ENCODE results near the gene COL1A2. TPM values are rescaled to one million over a fixed set of nuclear protein-coding genes. Genes with fewer than 3 reads are reported as not detected.
A peak's percentile ranks its signal among the peaks of the same experiment; 100 is the strongest.

Gene COL1A2
- polyA plus RNA-seq, 3 donors = 651 to 746 (median 703) TPM

DNA sequence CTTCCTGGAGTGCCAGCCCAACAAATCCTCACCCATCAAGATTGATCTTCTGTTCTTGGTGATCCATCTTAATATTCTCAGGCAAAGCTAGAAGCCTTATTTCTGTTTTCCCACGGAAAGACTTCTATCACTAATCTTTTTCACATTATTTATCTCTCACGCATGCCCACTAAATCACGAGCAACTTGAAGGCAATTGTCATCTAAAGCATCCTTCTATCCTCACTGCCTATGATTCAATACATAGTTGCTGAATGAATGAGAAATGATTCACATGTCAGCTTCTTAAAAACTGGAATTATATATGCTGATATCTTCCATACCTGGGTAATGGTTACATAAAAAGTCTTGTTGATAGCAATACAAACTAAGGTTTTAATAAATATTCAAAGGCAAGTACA lies 12.6 kb upstream of the COL1A2 start:
- DNase-seq (ENCODE audit: low read depth in 3 of 3, low spot score in 2 of 3) = no peak

DNA sequence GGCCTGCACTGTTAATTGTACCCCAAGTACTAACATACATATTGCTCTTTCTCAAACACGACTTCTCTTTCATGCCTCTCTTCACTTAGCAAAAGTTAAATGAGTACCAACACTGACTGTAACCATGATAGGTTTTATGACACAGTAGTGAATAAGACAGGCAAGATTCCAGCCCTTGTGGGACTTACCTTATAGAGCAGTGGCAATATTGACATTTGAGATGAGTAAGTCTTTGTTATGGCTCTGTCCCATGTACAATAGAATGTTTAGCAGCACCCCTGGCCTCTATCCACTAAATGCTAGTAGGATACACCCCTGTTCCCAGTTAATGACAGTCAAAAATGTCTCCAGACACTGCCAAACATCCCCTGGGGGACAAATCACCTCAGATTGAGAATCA lies 11.9 kb upstream of the COL1A2 start:
- DNase-seq (ENCODE audit: low read depth in 3 of 3, low spot score in 2 of 3) = no peak

DNA sequence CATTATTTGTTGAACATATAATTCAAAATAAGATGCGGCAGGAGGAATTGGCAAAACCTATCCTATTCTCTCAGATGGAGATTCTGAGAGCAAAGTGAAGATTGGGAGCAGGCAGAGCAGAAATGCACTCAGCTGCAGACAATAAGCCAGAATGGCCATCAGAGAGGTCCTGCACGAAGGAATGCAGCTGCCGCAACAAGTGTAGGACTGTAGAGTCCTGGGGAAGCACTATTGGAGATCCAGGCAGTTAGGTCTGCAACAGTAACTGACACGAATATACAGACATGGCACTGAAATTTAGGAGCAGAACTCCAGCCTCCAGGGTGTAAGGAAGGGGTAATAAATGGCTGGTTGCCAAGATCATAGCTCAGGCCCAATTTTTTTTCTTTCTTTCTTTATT lies 10.4 kb upstream of the COL1A2 start:
- no peak for DNase-seq (ENCODE audit: low read depth in 3 of 3, low spot score in 2 of 3)

- DNase-seq (ENCODE audit: low read depth in 3 of 3, low spot score in 2 of 3) = no peak
These were observed 8.3 kb upstream of the COL1A2 start for GRCh38 chr7:94386416-94386815.

DNA sequence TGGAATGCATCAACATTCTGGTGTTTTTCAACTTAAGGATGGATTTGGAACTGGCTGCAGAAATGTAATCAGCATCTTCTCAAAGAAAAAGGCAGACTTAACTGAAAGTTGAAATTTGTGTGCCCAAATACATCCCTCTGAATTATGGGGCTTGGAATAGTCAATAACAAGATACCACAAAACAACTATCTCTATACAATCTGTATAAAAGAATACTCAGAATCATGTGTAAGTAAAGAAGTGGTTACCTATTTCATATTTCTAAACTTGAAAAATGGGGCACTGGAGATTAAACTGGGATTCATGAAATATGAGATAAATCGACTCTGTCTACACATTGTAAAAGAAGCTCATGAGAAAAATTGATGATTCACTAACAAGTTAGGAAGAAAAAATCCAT lies 6.2 kb upstream of the COL1A2 start:
- no peak for DNase-seq (ENCODE audit: low read depth in 3 of 3, low spot score in 2 of 3)

- no peak for DNase-seq (ENCODE audit: low read depth in 3 of 3, low spot score in 2 of 3)
These were observed 5.3 kb upstream of the COL1A2 start for GRCh38 chr7:94389381-94389780.

- no peak for DNase-seq (ENCODE audit: low read depth in 3 of 3, low spot score in 2 of 3)
These were observed 2.8 kb upstream of the COL1A2 start for GRCh38 chr7:94391726-94392392.

GRCh38 chr7:94392393-94392786 lies 2.3 kb upstream of the COL1A2 start:
- DNase-seq (ENCODE audit: low read depth in 3 of 3, low spot score in 2 of 3) = no peak

DNA sequence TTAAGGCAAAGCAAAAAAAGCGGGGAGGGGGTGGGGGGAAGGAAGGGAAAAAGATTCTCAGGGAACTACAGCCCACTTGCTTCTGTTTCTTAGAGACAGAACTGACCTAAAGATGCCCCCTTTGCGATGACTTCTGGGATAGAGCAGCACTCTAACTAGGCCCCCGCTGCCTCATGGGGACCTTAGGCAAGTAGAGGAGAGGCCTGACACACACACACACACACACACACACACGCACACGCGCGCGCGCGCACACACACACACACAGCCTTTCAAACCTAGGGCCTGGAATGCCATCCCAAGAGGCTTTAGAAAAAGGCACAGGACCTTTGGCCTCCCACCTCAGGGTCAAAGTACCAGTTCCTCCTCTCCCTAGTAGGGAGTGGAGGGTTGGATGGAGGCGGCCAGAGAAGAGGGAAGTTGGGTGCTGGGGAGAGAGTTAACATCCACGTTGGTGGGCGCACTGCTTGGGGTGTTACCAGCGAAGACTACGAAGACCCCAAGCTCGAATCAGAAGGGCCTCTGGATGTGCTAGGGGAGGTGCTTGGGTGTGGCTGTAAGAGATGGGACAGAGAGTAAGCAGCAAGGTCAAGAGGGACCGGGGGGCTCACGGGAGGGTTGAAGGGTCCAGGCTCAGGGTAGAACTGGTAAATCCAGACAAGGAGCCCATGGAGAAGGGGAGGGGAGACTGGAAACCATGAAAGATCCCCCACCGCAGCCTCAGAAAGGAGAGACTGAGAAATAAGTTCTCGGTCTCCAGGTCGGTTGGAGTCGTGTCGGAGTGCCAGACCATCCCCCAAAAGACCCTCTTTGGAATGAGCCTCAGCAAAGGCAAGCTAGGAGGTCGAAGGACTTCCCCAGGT lies 1.2 kb upstream of the COL1A2 start:
- DNase-seq (ENCODE audit: low read depth in 3 of 3, low spot score in 2 of 3) = no peak

- no peak for DNase-seq (ENCODE audit: low read depth in 3 of 3, low spot score in 2 of 3)
These were observed 622 bp upstream of the COL1A2 start for GRCh38 chr7:94394109-94394436.

- DNase-seq (ENCODE audit: low read depth in 3 of 3, low spot score in 2 of 3) = peak in 2 of 3 donors; percentile 66 to 79
These were observed 694 bp downstream of the COL1A2 start for GRCh38 chr7:94395141-94396036.

DNA sequence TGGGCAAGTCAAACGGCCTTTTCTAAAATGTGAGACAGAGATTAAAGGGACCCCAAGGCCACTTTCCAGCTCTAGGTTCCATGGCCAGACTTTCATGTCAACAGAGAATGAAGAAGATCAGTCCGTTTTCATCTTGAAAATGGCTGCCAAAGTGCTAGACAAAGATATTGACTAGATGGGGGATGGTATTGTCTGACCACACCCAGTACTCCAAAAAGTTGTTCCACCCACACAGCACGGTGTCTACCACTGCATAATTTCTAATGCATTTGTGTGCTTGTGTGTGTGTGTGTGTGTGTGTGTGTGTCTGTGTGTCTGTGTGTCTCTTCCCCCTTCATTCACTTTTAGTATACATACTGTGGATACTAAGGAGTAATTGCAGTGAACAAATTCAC lies 1.3 kb downstream of the COL1A2 start:
- DNase-seq (ENCODE audit: low read depth in 3 of 3, low spot score in 2 of 3) = peak in 1 of 3 donors; percentile 10

DNA sequence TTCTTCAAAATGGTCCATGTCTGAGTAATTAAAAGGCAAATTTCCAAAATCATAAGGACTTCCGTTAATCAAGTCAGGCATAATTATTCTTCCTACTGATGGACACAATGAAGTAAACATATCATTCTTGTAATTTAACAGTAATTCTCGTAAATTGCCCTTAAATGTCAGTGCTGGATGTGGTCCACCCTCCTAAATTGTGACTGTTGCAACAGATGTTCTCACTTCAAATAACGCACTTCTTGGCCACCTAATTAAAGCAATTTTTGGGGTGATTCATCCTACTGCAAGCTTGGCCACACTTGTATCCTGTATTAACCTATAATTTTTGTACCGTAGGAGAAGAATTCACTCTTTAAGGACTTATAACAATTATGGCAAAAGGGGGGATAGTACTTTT lies 1.9 kb downstream of the COL1A2 start:
- DNase-seq (ENCODE audit: low read depth in 3 of 3, low spot score in 2 of 3) = no peak

DNA sequence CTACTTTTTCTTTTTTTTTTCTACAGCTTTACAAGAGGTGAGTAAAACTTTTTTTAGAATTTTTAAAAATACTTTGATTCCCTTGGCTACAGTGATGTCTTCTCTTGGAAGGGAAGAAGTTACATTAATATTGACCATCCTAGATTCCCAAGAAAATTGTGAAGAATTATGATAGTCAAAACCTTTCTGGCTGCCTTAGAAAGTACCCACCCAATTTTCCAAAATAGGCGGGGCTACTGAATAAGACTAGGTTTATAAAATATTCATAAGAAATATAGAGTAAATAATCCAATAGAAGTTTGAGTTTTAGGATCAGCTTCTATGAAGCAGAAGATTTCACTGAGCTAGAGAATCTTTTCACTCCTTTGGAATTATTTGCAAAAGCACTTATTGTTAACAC lies 3.0 kb downstream of the COL1A2 start:
- DNase-seq (ENCODE audit: low read depth in 3 of 3, low spot score in 2 of 3) = no peak

DNA sequence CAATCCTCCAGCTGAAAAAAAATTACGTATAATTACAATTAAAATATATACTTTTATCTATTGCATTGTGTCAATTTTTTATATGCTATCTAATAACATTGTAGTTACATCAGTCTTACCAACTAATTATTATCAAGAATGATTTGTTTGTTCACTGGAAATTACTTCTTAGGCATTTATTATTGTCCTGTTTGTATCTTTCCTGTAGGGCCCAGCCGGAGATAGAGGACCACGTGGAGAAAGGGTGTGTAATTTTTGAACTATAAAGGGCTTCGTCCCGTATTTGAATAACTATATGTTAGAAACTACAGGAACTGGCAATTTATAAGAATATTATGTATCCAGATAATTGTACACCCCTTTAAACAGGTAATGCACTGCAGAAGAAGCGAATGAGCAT lies 4.1 kb downstream of the COL1A2 start:
- DNase-seq (ENCODE audit: low read depth in 3 of 3, low spot score in 2 of 3) = no peak

DNA sequence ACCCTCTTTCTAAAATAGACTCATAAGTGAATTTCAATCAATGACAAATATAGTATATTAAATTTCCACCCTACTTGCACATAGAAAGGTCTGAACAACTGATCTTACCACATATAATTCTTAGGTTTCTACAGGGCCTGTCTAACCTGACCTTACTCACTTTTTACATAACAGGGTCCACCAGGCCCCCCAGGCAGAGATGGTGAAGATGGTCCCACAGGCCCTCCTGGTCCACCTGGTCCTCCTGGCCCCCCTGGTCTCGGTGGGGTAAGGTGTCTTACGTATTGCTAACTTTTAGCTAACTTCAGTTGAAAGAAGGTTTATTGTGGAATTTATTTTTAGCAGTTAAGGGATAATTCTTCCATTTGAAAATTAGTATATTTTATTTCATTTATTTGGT lies 5.3 kb downstream of the COL1A2 start:
- no peak for DNase-seq (ENCODE audit: low read depth in 3 of 3, low spot score in 2 of 3)

- no peak for DNase-seq (ENCODE audit: low read depth in 3 of 3, low spot score in 2 of 3)
These were observed 6.1 kb downstream of the COL1A2 start for GRCh38 chr7:94400643-94401427.

DNA sequence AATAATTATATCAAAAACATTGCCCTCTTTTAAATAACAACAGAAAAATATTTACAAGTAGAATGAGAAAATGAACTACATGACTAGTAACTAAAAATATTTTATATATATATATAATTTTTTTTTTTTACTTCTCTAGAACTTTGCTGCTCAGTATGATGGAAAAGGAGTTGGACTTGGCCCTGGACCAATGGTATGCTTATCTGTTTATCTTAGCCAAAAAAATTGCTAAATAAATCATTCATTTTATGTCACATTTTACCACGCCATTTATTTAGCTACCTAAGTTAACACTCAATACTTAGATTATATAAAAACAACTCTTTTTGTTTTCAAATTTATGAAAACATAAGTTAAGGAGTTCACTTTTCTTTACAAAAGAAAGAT lies 6.7 kb downstream of the COL1A2 start:
- no peak for DNase-seq (ENCODE audit: low read depth in 3 of 3, low spot score in 2 of 3)

DNA sequence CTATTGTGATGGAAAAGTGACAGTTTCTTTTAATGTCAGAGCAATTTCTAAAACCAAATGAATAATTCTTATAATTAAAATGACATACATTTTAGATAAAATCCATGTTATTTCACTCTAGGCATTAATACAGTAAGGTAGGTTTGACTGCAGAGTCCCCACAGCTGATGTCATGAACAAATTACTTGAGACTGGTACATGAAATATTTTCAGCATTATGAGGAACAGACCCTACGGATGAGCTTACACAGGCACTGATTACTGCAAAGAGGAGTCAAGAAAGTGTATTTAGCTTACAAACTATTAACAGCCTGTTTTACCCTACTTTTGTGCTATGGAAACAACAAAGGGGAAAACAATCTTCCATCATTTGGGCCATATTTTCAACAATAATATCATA lies 8.9 kb downstream of the COL1A2 start:
- DNase-seq (ENCODE audit: low read depth in 3 of 3, low spot score in 2 of 3) = no peak

- DNase-seq (ENCODE audit: low read depth in 3 of 3, low spot score in 2 of 3) = no peak
These were observed 10.8 kb downstream of the COL1A2 start for GRCh38 chr7:94405506-94405905.

- DNase-seq (ENCODE audit: low read depth in 3 of 3, low spot score in 2 of 3) = no peak
These were observed 12.0 kb downstream of the COL1A2 start for GRCh38 chr7:94406696-94407095.

Data from right renal cortex interstitium (tissue), 3 donors.